NT2/D1 (cell line): Measurements from ENCODE around the gene HAGH.

Experiments
- SUZ12 ChIP-seq: IDR thresholded peaks from 2 replicates; pipeline ENCODE4 v1.6.1; 2011; ENCODE audit not compliant: insufficient read length, insufficient read depth; ENCODE audit errors: extremely low read depth
- YY1 ChIP-seq: IDR thresholded peaks from 2 replicates; pipeline ENCODE4 v1.6.1; 2011; ENCODE audit not compliant: insufficient read length, insufficient read depth
- ZNF274 ChIP-seq: IDR thresholded peaks from 2 replicates; pipeline ENCODE4 v1.6.1; 2011; ENCODE audit warnings: mild to moderate bottlenecking, low read depth, low read length

GRCh38 chr16:1776991-1777374, 49.6 kb downstream of the HAGH start:
- TF ChIP-seq YY1: no peak
- no peak for TF ChIP-seq ZNF274
- TF ChIP-seq SUZ12: no peak
